NCI-H1417 treated with DMSO at 0.1 percent for 48 hours (cell line): Measurements from ENCODE around the gene CAPN5.

Source experiments
- DNase-seq: peaks from one replicate; lab custom pipeline; 2025; lab: John Stamatoyannopoulos, UW

The CAPN5 gene

GRCh38 chr11:77131560-77131959 is 64.8 kb downstream of the CAPN5 start:
- DNase-seq, result no peak

GRCh38 chr11:77135069-77135468 is 68.3 kb downstream of the CAPN5 start:
- no peak for DNase-seq

- no peak for DNase-seq
Measured at GRCh38 chr11:77136074-77136473, 69.3 kb downstream of the CAPN5 start.

- DNase-seq, result no peak
Measured at GRCh38 chr11:77136784-77137420, 70.1 kb downstream of the CAPN5 start.

- DNase-seq, result no peak
Measured at GRCh38 chr11:77137421-77137820, 70.7 kb downstream of the CAPN5 start.

- DNase-seq, result no peak
Measured at GRCh38 chr11:77138106-77138649, 71.4 kb downstream of the CAPN5 start.

GRCh38 chr11:77139201-77139600 is 72.4 kb downstream of the CAPN5 start:
- no peak for DNase-seq

GRCh38 chr11:77140231-77140851 is 73.6 kb downstream of the CAPN5 start:
- DNase-seq, result no peak

- DNase-seq, result no peak
Measured at GRCh38 chr11:77141034-77141433, 74.3 kb downstream of the CAPN5 start.

- DNase-seq, result no peak
Measured at GRCh38 chr11:77141475-77141874, 74.7 kb downstream of the CAPN5 start.

GRCh38 chr11:77142091-77142975 is 75.6 kb downstream of the CAPN5 start:
- DNase-seq, result no peak

GRCh38 chr11:77143405-77144020 is 76.7 kb downstream of the CAPN5 start:
- DNase-seq, result no peak

- no peak for DNase-seq
Measured at GRCh38 chr11:77144196-77144856, 77.6 kb downstream of the CAPN5 start.

GRCh38 chr11:77144857-77145428 is 78.2 kb downstream of the CAPN5 start:
- DNase-seq, result no peak

- DNase-seq, result no peak
Measured at GRCh38 chr11:77146261-77147035, 79.7 kb downstream of the CAPN5 start.

GRCh38 chr11:77147036-77147315 is 80.2 kb downstream of the CAPN5 start:
- no peak for DNase-seq

GRCh38 chr11:77147668-77148321 is 81.0 kb downstream of the CAPN5 start:
- DNase-seq, result no peak

- DNase-seq, result no peak
Measured at GRCh38 chr11:77148963-77149715, 82.4 kb downstream of the CAPN5 start.

GRCh38 chr11:77149716-77150392 is 83.1 kb downstream of the CAPN5 start:
- DNase-seq, result no peak
